IMR-90 (cell line): ENCODE data around the gene TBX1.

Experiments used
- CEBPB ChIP-seq: IDR thresholded peaks from 2 replicates; pipeline ENCODE4 v1.6.1; 2012; ENCODE audit warnings: low read depth, low read length, improper control_type of control experiment
- CHD1 ChIP-seq: IDR thresholded peaks from 2 replicates; pipeline ENCODE4 v1.6.1; 2012; ENCODE audit warnings: low read depth, low read length, improper control_type of control experiment
- POLR2A ChIP-seq: IDR thresholded peaks from 2 replicates; pipeline ENCODE4 v1.6.1; 2012; ENCODE audit warnings: mild to moderate bottlenecking, low read depth, low read length
- RAD21 ChIP-seq: IDR thresholded peaks from 2 replicates; pipeline ENCODE4 v1.6.1; 2012; ENCODE audit warnings: low read length, improper control_type of control experiment
- RFX5 ChIP-seq: IDR thresholded peaks from 2 replicates; pipeline ENCODE4 v1.8.0; 2012; ENCODE audit warnings: low read depth, mild to moderate bottlenecking, low read length, moderate library complexity
- SMC3 ChIP-seq: fragments of 150-350 bp; IDR thresholded peaks from 2 replicates; pipeline ENCODE4 v1.6.1; 2016; ENCODE audit warnings: low read depth, mild to moderate bottlenecking, antibody characterized with exemption, low read length, moderate library complexity
- TF ChIP-seq, protein P1 (sequence below): conservative IDR thresholded peaks from 2 replicates; pipeline ENCODE4 v1.5.1; 2012; ENCODE audit warnings: mild to moderate bottlenecking, low read depth, low read length, improper control_type of control experiment
- TF ChIP-seq, protein P2 (sequence below): fragments of 150-350 bp; IDR thresholded peaks from 2 replicates; pipeline ENCODE4 v1.6.1; 2016; ENCODE audit warnings: low read depth, mild to moderate bottlenecking, low read length, moderate library complexity, borderline replicate concordance
- TF ChIP-seq, protein P3 (sequence below): fragments of 150-350 bp; IDR thresholded peaks from 2 replicates; pipeline ENCODE4 v1.6.1; 2017; ENCODE audit warnings: mild to moderate bottlenecking, antibody characterized with exemption, low read length, low read depth

DNA sequence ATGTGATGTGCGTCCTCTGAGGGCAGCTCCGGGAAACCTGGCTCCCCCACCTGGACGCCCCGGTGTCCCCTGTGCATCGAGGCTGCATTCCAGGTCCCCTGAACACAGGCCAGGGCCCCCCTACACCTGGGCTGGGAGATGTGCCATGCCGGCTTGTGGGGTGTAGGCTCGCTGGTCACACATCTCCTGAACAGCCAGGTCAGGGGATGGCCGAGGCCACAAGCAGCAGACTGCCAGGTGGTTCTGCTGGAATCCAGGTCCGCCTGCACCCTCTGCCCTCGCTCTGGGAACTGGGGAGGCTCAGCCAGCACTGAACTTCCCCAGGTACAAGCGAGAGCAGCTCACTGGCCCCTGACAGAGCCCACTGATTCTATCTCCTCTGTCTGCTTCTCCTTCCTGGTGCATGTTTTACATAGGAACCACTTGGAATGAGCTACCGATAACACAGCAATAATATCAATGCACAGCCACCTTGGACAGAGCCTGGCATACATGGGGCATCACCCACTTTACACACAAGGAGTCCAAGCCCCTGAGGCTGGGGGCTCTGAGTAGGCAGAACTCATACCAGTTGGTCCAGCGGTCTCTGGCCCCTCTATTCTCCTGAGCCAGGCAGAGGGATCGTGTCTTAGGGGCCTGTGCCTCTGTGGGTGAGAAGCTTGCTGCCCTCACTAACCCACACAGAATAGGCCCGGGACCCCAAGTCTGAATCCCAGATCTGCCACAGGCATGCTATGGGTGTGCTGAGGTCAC is 46.8 kb downstream of the TBX1 start:
- TF ChIP-seq, protein P1, sequence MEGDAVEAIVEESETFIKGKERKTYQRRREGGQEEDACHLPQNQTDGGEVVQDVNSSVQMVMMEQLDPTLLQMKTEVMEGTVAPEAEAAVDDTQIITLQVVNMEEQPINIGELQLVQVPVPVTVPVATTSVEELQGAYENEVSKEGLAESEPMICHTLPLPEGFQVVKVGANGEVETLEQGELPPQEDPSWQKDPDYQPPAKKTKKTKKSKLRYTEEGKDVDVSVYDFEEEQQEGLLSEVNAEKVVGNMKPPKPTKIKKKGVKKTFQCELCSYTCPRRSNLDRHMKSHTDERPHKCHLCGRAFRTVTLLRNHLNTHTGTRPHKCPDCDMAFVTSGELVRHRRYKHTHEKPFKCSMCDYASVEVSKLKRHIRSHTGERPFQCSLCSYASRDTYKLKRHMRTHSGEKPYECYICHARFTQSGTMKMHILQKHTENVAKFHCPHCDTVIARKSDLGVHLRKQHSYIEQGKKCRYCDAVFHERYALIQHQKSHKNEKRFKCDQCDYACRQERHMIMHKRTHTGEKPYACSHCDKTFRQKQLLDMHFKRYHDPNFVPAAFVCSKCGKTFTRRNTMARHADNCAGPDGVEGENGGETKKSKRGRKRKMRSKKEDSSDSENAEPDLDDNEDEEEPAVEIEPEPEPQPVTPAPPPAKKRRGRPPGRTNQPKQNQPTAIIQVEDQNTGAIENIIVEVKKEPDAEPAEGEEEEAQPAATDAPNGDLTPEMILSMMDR, result no peak
- TF ChIP-seq CEBPB (no peak), POLR2A (no peak), SMC3 (no peak), RFX5 (no peak), RAD21 (no peak), CHD1 (no peak)
- TF ChIP-seq, protein P2, sequence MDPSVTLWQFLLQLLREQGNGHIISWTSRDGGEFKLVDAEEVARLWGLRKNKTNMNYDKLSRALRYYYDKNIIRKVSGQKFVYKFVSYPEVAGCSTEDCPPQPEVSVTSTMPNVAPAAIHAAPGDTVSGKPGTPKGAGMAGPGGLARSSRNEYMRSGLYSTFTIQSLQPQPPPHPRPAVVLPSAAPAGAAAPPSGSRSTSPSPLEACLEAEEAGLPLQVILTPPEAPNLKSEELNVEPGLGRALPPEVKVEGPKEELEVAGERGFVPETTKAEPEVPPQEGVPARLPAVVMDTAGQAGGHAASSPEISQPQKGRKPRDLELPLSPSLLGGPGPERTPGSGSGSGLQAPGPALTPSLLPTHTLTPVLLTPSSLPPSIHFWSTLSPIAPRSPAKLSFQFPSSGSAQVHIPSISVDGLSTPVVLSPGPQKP, result no peak
- TF ChIP-seq, protein P3, sequence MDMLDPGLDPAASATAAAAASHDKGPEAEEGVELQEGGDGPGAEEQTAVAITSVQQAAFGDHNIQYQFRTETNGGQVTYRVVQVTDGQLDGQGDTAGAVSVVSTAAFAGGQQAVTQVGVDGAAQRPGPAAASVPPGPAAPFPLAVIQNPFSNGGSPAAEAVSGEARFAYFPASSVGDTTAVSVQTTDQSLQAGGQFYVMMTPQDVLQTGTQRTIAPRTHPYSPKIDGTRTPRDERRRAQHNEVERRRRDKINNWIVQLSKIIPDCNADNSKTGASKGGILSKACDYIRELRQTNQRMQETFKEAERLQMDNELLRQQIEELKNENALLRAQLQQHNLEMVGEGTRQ, result no peak
